ENCODE data around the gene COX19. TPM values are rescaled to one million over a fixed set of nuclear protein-coding genes. Genes with fewer than 3 reads are reported as not detected.
A peak's percentile ranks its signal among the peaks of the same experiment; 100 is the strongest.

COX19 gene
- total RNA-seq, 1 experiment from 2014 or later, result 14.4 TPM

DNA sequence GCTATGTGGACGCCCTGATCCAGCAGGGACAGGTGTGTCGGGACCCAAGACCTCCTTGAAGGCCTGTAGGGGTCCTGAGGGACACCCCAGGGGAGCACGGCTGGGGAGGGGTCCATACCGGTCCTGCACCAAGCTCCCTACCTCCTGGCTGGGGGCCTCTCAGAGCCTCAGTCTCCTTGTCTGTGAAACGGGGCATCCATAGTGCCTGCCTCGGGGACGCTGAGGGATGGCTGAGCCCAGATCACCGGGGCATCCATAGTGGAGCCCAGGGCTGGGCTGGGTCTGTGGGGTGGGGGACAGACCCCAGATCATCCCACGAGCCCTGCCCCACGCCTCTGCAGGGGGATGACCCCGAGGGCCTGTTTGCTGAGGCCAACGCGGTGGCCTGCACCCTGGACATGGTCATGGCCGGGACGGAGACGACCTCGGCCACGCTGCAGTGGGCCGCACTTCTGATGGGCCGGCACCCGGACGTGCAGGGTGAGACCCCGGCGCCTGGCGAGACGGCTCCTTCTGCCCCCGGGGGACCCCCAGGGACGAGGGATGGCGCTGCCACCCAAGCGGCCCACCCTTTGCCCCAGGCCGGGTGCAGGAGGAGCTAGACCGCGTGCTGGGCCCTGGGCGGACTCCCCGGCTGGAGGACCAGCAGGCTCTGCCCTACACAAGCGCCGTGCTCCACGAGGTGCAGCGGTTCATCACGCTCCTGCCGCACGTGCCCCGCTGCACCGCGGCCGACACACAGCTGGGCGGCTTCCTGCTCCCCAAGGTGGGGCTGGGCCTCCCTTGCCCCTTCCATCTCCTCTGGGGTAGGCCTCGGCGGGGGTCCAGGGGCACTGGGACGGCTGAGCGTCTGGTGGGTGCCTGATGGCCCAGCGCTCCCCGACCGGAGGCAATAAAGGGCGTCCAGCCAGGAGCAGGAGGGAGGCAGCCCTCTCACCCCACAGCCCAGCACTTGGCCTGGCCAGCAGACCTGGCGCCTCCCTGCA, 11.7 kb upstream of the COX19 start:
- TF ChIP-seq POLR2AphosphoS5 (IDR thresholded peaks at IDR 0.05; ENCODE audit: low read depth, low read length), result no peak
- TF ChIP-seq, protein P1, sequence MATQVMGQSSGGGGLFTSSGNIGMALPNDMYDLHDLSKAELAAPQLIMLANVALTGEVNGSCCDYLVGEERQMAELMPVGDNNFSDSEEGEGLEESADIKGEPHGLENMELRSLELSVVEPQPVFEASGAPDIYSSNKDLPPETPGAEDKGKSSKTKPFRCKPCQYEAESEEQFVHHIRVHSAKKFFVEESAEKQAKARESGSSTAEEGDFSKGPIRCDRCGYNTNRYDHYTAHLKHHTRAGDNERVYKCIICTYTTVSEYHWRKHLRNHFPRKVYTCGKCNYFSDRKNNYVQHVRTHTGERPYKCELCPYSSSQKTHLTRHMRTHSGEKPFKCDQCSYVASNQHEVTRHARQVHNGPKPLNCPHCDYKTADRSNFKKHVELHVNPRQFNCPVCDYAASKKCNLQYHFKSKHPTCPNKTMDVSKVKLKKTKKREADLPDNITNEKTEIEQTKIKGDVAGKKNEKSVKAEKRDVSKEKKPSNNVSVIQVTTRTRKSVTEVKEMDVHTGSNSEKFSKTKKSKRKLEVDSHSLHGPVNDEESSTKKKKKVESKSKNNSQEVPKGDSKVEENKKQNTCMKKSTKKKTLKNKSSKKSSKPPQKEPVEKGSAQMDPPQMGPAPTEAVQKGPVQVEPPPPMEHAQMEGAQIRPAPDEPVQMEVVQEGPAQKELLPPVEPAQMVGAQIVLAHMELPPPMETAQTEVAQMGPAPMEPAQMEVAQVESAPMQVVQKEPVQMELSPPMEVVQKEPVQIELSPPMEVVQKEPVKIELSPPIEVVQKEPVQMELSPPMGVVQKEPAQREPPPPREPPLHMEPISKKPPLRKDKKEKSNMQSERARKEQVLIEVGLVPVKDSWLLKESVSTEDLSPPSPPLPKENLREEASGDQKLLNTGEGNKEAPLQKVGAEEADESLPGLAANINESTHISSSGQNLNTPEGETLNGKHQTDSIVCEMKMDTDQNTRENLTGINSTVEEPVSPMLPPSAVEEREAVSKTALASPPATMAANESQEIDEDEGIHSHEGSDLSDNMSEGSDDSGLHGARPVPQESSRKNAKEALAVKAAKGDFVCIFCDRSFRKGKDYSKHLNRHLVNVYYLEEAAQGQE (IDR thresholded peaks at IDR 0.05; ENCODE audit: insufficient read depth in 1 of 2, low read depth in 2 of 2, low read length in 1 of 2), result no peak
- TF ChIP-seq SIN3A (IDR thresholded peaks at IDR 0.05; ENCODE audit: borderline replicate concordance, insufficient read depth, low read depth, low read length), result no peak
- no peak for TF ChIP-seq TCF7L2 (IDR thresholded peaks at IDR 0.05; ENCODE audit: low read depth, low read length)
- ATAC-seq, result no peak
- POLR2A ChIA-PET, result no interaction called here
- intact Hi-C loops (cut with micrococcal nuclease; ENCODE audit: unreplicated experiment) (no loop called here), in situ Hi-C loops (cut with HindIII; ENCODE audit: low pct_unique_long_range_greater_than_20kb, low sequenced_read_pairs) (no loop called here)
- H3K27me3 ChIP-seq (ENCODE audit: control insufficient read depth, insufficient read depth, low read length), result no peaks in the 10 kb centered on the region
- no TSS peak for BruUV-seq (replicated peaks)
- H3K27ac ChIP-seq (ENCODE audit: low read length), result peak overlapping the region; percentile 66
- peaks cover 38% of the 10 kb centered on the region for H3K4me1 ChIP-seq (ENCODE audit: control insufficient read depth, insufficient read depth, low read length)
- DNase-seq (ENCODE audit: low read depth, low spot score), result no peak
- CTCF ChIA-PET, result no interaction called here
- no peaks in the 10 kb centered on the region for H3K9me3 ChIP-seq (ENCODE audit: control insufficient read depth, insufficient read depth, low read depth, low read length)
- no peak overlapping the region for H3K4me3 ChIP-seq (ENCODE audit: low read depth in 2 of 2, low read length in 2 of 2)
- H3K36me3 ChIP-seq (ENCODE audit: control insufficient read depth, insufficient read depth, low read length), result no peaks in the 10 kb centered on the region

DNA sequence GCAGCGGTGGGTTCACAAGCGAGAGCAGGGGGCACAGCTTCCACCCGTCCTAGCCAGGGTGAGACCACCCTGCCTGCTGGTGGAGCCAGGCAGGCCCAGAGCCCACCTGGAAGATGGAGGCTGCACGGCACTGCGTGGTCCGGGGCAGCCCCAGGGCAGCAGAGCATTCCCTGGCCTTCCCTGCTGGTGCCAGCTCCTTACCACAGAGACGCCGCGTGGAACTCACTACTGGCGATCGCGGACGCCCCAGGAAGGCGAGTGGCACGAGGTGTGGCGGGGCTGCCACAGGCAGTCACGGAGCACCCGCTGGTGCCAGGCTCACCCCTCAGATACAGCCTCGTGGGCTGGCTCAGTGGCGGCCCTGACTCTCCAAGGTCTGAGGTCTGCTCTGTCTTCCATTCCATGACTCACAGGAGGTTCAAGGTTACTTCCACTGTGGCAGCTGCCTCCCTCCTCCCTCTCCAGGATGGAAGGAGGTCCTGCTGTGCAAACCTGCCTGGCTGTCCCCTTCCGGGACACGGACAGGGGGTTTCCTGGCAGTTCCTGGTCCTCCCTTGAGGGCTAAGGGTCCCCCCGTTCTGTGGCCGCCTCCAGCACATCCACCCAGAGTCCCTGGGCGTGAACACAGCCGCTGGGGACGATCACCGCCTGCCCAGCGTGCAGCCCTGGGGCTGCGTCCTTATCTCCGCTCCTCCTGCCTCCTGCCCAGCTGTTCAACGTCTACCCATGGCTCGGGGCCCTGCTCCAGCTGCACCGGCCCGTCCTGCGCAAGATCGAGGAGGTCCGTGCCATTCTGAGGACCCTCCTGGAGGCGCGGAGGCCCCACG, 10.8 kb upstream of the COX19 start:
- in situ Hi-C loops (cut with HindIII; ENCODE audit: low pct_unique_long_range_greater_than_20kb, low sequenced_read_pairs) (no loop called here), intact Hi-C loops (cut with micrococcal nuclease; ENCODE audit: unreplicated experiment) (no loop called here)
- ChIA-PET CTCF (interaction anchor here (1.0 kb wide), 1 partner anchor 11 kb away, joined by 4 read pairs; the partner anchor contains the start of gene COX19), POLR2A (no interaction called here)
- H3K36me3 ChIP-seq (ENCODE audit: control insufficient read depth, insufficient read depth, low read length), result no peaks in the 10 kb centered on the region
- H3K4me3 ChIP-seq (ENCODE audit: low read depth in 2 of 2, low read length in 2 of 2), result peak overlapping the region in 1 of 2 experiments; percentile 9; a peak in 1 of 4 replicates
- ATAC-seq (peak; percentile 74), DNase-seq (ENCODE audit: low read depth, low spot score) (no peak)
- BruUV-seq (replicated peaks), result no TSS peak
- peaks cover 38% of the 10 kb centered on the region for H3K4me1 ChIP-seq (ENCODE audit: control insufficient read depth, insufficient read depth, low read length)
- TF ChIP-seq, protein P2, sequence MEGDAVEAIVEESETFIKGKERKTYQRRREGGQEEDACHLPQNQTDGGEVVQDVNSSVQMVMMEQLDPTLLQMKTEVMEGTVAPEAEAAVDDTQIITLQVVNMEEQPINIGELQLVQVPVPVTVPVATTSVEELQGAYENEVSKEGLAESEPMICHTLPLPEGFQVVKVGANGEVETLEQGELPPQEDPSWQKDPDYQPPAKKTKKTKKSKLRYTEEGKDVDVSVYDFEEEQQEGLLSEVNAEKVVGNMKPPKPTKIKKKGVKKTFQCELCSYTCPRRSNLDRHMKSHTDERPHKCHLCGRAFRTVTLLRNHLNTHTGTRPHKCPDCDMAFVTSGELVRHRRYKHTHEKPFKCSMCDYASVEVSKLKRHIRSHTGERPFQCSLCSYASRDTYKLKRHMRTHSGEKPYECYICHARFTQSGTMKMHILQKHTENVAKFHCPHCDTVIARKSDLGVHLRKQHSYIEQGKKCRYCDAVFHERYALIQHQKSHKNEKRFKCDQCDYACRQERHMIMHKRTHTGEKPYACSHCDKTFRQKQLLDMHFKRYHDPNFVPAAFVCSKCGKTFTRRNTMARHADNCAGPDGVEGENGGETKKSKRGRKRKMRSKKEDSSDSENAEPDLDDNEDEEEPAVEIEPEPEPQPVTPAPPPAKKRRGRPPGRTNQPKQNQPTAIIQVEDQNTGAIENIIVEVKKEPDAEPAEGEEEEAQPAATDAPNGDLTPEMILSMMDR (IDR thresholded peaks at IDR 0.05), result no peak
- TF ChIP-seq TCF7L2 (IDR thresholded peaks at IDR 0.05; ENCODE audit: low read depth, low read length) (no peak), POLR2AphosphoS5 (IDR thresholded peaks at IDR 0.05; ENCODE audit: low read depth, low read length) (no peak), SIN3A (IDR thresholded peaks at IDR 0.05; ENCODE audit: borderline replicate concordance, insufficient read depth, low read depth, low read length) (no peak)
- TF ChIP-seq, protein P1 (IDR thresholded peaks at IDR 0.05; ENCODE audit: insufficient read depth in 1 of 2, low read depth in 2 of 2, low read length in 1 of 2), result no peak
- no peaks in the 10 kb centered on the region for H3K27me3 ChIP-seq (ENCODE audit: control insufficient read depth, insufficient read depth, low read length)
- peak overlapping the region; percentile 66 for H3K27ac ChIP-seq (ENCODE audit: low read length)
- no peaks in the 10 kb centered on the region for H3K9me3 ChIP-seq (ENCODE audit: control insufficient read depth, insufficient read depth, low read depth, low read length)

All from Panc1 (cell line).